SW 1271 (cell line): ENCODE results near the gene GTF3C1.
"Not testable (repeated sequence)": the region's sequence is repeated elsewhere in the genome, so short reads cannot be mapped to it uniquely, and the experiment has no call there.

Experiments used
- DNase-seq, 2 experiments: peaks; one replicate each; lab custom pipeline; 2025; lab: John Stamatoyannopoulos, UW

The GTF3C1 gene

DNA sequence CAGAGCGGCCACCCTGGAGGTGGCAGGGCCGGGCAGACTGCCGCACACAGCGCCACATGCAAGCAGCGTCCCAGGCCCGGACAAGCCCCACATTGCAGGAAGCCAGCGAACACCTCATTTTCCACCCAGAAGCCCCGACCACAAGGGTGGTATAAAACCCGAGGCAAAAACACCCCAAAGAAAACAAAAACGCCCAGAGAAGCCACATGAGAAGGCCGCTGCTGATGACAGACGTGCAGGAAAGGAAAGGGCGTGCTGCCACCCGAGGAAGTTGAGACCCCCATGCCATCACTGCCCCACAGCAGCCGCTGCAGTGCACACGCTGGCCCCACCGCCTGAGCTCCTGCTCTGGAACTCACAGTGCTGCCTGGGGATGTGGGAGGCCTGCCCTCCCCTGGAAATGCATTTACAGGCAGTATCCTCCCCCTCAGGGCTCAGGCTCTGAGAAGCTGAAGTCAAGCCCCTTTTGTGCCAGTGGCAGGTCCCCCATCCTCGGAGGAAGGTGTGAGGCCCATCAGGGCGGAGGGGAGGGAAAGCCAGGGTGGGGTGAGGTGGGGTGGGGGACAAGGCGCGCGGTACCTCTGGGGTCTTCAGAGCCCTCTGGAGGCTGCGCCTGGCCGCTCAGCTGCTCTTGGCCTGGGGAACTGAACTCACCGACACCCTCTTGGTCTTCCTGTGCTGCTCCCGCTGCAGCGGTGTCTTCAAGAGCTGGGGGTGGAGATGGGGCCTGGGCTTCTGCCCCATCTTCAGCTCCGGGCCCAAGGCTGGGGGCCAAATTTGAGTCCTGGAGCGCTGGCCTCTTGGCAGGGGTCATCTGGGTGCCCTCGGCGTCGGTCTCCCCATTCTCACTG is 85.7 kb downstream of the GTF3C1 start:
- DNase-seq = no peak

DNA sequence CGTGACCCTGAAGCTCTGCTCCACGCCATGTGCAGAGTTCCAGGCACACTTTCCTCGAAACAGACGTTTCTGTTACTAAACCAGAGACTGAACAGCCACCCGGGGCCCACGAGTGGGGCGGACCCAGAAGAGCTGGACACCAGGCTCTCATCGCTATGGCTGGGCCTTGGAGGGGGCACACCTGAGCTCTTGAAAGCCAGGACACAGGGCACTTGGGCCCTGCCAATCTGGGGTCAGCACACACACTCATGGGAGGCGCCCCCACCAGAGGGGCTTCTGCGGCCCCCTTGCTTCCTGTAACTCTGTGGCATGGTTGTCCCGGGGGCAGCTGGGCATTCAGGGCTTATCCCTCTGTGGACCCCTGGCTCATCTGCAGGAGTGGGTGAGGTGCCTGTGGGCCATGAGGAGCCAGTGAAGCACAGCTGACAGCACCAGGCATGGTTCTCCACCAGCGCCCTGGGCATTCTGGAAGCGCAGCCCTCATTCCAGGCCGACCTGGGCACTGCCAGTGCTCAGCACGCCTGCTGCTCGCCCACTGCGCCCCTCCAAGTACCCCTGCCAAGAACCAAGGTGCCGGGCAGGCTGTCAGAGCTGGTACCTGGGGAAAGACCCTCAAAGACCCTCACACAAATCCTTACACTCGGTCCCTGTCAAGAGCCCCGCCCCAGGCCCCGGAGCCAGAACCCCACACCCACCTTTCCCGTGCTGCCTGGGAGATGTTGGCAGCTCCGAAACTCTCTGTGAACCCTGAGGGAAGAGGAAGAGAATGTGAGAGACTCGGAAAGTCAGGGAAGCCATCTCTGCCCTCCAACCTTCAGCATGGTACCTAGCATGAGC is 86.6 kb downstream of the GTF3C1 start:
- DNase-seq = no peak

DNA sequence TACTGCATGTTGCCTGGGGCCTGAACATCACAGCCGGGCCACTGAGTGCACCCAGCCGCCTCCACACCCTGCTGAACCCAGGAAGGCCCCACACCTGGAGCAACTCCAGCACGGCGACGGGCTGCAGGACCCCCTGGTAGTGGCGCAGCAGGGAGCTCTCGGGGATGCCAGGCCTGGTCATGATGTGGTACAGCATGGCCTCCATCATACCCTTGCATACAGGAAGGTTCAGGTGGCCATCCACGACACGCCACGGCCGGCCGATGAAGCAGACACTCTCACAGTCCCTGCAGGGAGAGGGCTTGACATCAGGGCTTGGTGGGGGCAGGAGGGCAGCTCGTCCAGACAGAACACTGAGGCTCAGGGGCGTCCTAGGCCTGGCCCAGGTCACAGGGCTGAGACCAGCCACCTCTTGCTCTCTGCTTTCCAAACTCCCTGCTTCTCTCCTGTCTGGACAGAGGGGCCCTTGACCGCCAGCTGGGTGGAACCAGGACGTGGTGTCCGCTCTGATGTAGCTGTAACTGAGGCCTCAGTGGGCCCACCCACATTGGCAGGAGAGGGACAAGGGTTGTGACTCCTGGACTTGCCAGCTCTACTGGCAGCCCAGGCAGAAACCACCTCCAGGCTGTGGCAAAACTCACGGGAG is 87.4 kb downstream of the GTF3C1 start:
- no peak for DNase-seq

DNA sequence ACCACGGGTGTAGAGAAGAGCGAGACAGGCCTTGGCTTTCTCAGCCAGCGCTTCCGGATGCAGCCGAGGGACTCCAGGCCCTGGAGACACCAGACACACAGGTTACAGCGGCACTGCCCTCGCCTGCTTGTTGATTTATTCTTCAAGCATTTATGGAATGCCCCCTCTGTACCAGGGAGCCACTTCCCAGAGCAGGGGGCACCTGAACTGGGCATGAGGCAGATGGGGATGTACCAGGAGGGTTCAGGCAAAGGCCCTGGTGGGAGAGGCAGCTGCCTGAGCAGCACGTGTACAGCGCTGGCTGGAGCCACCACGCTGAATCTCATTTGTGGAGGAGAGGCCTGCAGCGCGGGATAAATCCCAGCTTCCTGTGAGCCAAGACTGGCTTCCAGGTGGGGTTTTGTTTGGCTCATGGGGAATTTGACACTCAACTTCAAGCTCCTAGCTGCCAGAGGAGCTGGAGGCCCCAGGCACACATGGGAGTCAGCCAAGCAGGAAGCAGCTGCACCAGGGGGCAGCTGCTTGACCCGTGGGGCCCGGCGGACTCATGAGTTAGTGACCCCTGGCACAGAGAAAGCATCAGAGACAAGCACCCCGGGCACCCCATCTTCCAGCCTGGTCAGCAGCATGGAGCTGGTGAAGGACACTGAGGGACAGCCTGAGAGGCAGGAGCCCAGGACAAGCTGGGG is 88.1 kb downstream of the GTF3C1 start:
- no peak for DNase-seq

DNA sequence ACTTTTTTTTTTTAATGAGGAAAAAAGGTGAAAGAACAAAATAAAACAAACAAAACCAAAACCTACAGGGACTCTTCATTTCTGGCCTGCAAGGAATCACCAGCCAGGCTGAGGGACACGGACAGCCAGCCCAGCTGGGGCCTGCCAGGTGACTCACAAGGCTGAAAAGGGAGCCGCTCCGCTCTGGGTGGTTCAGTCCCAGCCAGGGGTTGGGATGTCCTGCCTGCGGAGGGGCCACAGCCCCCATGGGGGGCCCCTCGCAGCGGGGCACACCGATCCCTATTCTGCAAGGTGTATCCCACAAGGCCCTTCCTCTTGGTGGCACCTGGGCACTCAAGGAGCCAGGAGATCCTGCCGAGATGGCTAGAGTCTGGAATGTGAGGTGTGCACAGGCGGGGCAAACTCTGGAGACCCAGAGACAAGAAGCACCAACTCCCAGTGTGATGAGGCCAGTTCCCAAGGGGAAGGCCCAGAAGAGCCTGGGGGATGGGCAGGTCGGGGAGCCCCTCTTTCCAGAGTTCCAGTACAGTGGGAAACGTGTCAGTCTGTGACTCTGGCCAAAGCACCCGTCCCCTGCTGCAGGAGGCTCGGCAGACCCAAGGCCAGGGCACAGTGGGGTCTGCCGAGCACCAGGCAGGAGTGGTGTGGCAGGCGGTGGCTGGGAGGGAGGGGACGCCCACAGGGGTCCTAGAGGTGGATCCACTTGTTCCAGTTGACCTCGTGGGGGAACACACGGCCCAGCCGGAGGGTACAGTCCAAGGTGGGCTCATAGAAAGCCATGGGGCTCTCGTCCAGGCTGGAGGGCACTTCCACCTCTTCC is 88.8 kb downstream of the GTF3C1 start:
- DNase-seq = no peak

DNA sequence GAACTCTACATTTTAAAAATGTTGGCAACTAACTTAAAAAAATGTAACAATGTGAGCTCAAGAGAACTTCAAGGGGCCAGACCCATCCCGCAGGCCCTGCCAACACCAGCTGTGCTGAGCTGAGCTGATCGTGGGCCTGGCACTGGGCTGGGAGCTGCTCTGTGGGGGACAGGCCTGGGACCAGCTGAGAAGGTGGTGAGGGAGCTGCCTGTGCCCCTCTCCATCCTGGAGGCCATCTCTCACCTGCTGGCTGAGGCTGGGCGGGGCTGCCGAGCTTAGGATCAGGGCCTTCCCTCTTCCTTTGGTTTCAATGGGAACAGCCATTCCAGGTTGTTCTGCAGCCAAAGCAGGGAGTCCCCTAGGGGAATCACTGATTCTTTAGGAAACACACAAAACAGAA is 89.5 kb downstream of the GTF3C1 start:
- no peak for DNase-seq

DNA sequence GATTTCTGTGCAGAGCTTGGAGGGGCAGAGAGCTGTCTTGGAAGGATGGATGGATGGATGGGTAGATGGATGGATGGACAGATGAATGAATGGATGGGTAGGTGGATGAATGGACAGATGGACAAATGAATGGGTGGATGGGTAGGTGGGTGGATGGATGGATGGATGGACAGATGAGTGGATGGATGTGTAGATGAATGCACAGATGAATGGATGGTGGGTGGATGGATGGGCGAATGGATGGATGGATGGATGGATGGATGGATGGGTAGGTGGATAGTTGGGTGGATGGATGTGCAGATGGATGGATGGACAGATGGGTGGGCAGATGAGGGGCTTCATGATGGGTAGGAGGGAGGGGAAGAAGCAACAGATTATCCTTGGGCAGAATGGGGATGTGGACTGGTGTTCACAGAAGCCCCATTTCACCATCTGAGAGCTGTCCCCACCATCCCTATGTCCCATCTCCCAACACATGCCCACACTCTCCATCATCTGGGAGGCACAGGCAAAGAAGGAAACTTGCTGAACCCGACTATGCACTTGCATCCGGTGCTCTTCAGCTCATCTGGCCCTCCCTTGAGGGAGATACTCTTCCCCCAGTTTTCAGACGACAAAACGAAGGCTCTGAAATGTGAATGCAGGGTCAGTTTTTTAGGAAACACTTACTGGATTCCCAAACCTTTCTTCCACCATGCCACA is 90.6 kb downstream of the GTF3C1 start:
- DNase-seq = no peak

DNA sequence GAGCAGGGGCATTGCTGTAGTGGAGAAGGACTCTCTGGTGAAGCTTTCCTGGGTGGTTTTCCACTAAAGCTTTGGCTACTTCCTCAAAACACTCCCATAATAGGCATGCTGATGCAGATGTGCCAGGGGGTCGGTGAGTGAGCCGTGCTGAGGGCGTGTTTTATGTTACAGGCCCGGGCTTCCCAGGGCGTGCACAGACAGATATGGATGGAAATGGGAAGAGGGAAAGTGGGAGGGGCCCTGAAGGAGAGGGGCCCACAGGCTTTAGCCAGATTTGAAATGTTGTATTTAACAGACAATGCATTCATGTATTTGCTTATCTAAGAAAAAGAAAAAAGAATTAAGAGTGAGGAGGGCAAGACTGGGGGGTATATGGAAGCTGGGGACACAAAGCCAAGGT is 91.5 kb downstream of the GTF3C1 start:
- DNase-seq = no peak

DNA sequence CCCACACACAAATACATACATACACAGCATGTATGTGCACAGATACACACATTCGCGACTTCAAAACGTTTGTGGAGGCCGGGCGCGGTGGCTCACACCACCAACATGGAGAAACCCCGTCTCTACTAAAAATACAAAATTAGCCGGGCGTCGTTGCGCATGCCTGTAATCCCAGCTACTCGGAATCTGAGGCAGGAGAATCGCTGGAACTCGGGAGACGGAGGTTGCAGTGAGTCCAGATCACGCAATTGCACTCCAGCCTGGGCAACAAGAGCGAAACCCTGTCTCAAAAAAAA is 92.2 kb downstream of the GTF3C1 start:
- not testable (repeated sequence) for DNase-seq

DNA sequence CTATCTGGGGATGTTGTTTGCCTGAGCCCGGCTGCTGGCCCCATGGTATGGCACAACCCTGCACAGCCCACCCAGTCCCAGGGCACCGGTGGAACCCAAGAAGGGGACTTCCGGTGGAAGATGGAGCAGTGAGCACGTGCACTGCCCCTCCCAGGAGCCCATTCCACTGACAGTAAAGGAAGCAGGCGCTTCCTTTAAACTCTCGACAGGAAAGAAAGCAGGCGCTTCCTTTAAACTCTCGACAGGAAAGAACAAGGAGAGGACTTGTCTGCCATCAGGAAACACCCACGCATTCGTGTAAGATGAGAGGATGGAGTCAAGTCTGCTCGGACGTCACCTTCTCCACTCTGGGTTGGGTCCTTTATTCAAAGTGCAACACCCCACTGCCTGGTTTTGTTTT is 94.0 kb downstream of the GTF3C1 start:
- no peak for DNase-seq

DNA sequence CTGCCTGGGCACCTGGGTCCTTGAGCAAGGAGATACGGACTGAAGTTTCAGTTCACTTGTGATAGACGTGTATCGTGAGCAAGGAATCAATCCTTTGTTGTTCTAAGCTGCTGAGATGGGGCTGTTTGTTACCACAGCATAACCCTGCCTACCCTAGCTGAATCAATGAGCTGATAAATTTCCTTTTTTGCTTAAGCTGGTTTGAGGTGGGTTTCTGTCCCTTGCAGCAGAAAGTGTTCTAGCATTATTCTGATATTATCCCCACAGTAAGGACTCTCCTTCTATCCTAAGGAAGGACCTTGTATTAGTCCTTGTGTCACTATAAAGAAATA is 96.3 kb downstream of the GTF3C1 start:
- DNase-seq = no peak

DNA sequence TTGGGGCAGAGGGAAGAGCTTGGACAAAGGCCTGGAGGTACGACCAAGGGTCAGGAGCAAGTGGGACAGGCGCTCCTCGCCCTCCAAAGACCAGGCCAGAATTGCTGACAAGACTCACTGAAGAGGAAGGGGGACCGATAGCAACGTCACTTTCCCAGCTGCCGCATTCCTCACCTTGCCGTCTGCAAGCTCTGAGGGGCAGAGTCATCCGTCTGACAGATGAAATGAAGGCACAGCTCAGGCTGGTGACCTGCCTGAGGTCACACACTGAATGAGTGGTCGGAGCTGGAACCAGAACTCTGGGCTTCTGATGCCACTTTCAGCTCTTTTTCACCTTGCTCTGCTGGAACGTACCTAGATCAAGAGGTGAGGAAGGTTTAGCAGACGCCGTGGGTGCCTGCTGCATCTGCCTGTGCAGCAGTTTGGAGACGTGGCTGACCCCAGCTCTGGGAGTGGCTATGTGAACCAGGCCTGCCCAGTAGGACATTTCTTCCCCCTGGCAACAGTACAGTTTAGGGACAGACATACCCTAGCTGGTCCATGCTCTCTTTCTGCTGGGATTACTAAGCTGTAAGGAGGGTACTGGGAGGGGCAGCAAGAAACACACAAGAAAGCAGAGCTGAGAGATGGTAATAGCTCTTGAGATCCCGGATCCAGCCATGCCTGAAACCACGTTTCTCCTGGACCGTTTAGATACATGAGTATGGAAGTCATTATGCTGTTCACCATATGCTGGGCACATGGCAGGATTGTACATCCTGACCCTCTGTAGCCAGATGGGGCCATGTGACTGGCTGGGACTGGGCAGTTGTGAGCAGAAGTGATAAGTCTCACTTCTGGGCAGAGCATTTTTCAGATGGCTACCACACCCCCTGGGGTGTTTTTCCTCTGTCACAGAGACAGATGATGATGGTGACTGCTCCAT is 96.9 kb downstream of the GTF3C1 start:
- no peak for DNase-seq

DNA sequence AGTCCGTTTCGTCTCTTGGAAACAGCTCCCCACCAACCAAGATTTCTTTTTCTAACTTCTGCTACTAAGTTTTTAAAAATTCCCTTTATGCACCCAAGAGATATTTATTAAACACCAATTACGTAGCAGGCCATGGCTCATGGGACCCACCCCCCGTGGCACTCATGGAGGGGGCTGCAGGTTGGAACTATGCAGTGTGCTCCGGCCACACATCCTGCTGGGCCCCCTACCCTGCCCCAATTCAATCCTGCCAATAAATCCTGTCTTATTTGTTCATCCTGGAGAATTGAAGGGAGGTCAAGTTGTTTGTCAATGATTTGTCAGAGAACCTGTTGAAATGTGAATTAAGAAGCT is 99.5 kb downstream of the GTF3C1 start:
- no peak for DNase-seq

DNA sequence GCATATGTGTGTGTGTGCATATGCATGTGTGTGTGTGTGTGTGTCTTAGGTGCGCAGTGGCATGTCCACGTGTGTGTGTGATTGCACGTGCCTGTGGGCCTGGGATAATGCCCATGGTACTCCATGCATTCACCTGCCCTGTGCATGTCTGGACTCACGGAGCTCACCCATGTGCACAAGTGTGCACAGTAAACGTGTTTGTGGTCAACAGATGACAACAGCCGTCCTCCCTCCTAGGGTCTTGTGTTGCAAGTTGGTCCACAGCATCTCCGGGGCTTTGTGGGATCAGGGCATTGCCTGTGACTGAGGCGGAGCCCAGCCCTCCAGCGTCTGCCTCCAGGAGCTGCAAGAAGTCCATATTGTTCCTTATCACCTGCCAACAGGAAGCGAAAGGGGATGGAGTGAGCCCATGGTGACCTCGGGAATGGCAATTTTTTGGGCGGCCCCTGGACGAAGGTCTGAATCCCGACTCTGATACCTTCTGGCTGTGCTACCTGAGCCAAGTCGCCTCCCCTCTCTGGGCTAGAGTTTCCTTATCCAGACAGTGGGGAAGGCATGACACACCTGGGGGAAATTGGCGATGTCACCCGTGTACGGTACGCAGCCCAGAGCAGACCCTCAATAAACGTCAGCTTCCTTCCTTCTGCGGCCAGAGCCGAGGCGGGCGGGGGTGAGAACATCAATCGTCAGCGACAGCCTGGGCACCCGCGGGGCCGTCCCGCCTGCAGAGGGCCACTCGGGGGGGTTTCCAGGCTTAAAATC is 100.1 kb downstream of the GTF3C1 start:
- DNase-seq = no peak

DNA sequence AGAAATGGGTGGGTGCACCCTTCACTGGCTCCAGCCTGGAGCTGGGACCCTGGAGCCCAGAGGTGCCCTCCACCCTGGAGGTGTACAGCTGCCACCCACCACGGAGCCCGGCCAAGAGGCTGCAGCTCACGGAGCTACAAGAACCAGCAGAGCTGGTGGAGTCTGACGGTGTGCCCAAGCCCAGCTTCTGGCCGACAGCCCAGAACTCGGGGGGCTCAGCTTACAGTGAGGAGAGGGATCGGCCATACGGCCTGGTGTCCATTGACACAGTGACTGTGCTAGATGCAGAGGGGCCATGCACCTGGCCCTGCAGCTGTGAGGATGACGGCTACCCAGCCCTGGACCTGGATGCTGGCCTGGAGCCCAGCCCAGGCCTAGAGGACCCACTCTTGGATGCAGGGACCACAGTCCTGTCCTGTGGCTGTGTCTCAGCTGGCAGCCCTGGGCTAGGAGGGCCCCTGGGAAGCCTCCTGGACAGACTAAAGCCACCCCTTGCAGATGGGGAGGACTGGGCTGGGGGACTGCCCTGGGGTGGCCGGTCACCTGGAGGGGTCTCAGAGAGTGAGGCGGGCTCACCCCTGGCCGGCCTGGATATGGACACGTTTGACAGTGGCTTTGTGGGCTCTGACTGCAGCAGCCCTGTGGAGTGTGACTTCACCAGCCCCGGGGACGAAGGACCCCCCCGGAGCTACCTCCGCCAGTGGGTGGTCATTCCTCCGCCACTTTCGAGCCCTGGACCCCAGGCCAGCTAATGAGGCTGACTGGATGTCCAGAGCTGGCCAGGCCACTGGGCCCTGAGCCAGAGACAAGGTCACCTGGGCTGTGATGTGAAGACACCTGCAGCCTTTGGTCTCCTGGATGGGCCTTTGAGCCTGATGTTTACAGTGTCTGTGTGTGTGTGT is 100.9 kb downstream of the GTF3C1 start:
- DNase-seq = no peak

DNA sequence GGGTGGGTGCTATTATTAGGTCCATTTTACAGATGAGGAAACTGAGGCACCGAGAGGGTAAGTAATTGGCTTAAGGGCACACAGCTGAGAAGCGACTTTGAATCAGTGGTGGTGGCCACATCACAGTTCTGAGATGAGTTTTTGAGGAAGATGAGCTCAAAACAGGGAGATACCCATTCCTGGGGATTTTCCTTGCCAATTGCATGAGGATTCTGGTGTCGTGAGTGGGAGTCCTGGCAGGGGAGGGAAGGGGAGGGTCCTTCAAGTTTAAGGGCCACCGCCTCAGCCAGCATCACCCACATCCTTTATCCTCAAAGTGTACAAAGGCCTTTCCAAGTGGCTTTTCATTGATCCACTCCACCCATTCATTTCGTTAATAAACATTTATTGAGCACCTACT is 102.4 kb downstream of the GTF3C1 start:
- DNase-seq = no peak

DNA sequence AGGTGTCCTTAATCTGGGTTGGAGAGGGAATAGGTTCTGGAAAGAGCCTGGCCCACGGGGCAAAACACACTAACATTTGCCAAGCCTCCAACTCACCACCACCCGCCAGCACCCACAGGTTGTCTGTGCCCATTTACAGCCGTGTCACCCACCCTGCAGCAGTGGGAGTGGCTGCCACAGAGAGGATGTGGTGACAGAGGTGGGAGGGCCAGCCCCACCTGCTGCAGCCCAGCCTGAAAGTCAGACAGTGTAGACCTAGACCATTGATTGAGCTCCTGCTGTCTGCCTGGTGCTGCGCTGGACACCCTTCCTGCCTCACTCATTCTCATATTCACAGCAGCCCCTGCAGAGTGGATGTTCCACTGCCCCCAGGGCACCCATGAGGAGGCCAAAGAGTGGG is 103.0 kb downstream of the GTF3C1 start:
- no peak for DNase-seq

DNA sequence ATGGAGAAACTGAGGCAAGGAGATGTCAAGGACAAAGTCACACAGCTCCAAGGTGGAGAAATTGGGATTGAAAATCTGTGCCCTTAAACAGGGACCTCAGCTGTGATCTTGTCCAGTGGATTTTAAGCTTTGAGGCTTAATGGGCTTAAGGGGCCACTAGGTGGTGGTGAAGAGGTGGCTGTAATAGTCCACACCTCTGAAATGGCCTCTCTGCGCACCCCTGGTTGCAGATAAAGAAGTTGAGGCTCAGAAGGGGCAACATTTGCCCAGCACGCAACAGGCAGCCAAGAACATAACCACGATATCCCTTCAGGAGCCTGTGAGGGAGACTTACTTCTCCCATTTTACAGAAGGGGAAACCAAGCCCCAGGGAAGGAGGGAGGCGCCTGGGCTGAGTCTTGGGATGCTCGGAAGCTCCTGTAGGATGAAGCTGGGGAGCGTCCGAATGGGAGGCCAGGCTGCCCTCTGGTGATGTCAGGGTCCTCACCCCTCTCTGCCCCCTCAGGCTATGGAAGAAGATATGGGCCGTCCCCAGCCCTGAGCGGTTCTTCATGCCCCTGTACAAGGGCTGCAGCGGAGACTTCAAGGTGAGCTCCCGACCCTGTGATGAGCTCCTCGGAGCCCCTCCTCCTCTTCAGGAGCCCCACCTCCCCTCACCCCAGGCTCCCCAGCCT is 104.1 kb downstream of the GTF3C1 start:
- no peak for DNase-seq
